ENCODE measurements around the gene ZNF319.

DNA sequence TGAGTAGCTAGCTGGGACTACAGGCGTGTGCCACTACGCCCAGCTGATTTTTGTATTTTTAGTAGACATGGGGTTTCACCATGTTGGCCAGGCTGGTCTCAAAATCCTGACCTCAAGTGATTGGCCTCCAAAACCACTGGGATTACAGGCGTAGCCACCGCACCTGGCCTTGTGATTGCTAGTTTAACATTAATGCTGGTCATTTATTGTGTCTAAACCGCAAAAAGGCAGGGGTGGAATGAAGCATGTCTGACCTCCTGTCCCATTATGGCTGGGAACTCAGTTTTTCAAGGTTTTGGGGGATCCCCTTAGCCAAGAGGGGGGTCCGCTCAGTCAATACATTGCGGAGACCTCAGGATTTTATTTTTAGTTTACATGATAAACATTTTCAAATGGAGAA, 18.8 kb downstream of the ZNF319 start:
- TF ChIP-seq RAD21 (IDR thresholded peaks at IDR 0.05; ENCODE audit: low read length) (no peak), FOS (IDR thresholded peaks at IDR 0.05; ENCODE audit: low read depth, low read length) (no peak), RCOR1 (IDR thresholded peaks at IDR 0.05; ENCODE audit: insufficient replicate concordance, low read length) (no peak), CEBPB (IDR thresholded peaks at IDR 0.05; ENCODE audit: low read depth, low read length) (no peak), SMC3 (IDR thresholded peaks at IDR 0.05; ENCODE audit: low read depth, low read length) (no peak), POLR2A (IDR thresholded peaks at IDR 0.05; ENCODE audit: low read depth, low read length) (no peak), NFE2L2 (IDR thresholded peaks at IDR 0.05; ENCODE audit: low read depth, low read length) (no peak), RFX5 (IDR thresholded peaks at IDR 0.05; ENCODE audit: low read depth, low read length) (no peak), CHD1 (IDR thresholded peaks at IDR 0.05; ENCODE audit: low read depth, low read length) (no peak)
- TF ChIP-seq, protein P1, sequence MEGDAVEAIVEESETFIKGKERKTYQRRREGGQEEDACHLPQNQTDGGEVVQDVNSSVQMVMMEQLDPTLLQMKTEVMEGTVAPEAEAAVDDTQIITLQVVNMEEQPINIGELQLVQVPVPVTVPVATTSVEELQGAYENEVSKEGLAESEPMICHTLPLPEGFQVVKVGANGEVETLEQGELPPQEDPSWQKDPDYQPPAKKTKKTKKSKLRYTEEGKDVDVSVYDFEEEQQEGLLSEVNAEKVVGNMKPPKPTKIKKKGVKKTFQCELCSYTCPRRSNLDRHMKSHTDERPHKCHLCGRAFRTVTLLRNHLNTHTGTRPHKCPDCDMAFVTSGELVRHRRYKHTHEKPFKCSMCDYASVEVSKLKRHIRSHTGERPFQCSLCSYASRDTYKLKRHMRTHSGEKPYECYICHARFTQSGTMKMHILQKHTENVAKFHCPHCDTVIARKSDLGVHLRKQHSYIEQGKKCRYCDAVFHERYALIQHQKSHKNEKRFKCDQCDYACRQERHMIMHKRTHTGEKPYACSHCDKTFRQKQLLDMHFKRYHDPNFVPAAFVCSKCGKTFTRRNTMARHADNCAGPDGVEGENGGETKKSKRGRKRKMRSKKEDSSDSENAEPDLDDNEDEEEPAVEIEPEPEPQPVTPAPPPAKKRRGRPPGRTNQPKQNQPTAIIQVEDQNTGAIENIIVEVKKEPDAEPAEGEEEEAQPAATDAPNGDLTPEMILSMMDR (conservative IDR thresholded peaks at IDR 0.05; ENCODE audit: low read depth, low read length), result no peak
- TF ChIP-seq, protein P2, sequence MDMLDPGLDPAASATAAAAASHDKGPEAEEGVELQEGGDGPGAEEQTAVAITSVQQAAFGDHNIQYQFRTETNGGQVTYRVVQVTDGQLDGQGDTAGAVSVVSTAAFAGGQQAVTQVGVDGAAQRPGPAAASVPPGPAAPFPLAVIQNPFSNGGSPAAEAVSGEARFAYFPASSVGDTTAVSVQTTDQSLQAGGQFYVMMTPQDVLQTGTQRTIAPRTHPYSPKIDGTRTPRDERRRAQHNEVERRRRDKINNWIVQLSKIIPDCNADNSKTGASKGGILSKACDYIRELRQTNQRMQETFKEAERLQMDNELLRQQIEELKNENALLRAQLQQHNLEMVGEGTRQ (IDR thresholded peaks at IDR 0.05; ENCODE audit: low read depth, low read length), result no peak
